AG20443 (cell line): ENCODE results near the gene FAM20C.

ENCODE experiments used
- DNase-seq: peaks from one replicate; pipeline ENCODE4 v3.0.0; 2012; ENCODE audit warnings: low spot score, mixed read lengths

FAM20C gene

DNA sequence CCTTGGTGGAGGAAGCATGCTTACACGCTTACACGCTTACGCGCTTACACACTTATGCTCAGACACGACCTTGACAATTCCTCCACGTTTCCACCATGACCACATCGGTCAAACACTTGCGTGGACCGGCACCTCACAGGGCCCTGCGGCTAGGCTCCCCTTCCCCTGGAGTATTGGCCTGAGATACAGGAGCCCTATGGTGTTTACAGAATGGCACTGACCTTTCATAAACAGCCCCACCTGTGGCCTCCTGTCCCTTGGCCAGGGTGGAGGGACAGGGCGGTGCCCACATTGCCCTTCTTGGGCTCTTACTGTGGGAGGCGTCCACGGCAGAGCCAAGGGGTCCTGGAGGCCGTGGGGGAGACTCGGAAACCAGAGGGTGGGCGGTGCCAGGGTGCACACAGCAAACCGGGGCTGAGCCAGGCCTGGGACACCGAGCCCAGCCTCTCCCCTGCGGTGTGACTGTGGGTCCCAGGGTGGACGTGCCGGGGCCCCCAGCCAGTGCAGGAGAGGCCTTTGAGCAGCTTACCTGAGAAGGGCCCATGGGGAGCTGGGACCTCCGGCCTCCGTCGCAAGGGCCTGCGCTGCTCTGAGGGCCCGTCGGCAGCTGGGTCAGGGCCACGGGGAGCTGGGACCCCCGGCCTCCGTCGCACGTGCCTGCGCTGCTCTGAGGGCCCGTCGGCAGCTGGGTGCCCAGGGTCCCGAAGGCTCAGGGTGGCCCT, 53.4 kb downstream of the FAM20C start:
- DNase-seq = no peak

DNA sequence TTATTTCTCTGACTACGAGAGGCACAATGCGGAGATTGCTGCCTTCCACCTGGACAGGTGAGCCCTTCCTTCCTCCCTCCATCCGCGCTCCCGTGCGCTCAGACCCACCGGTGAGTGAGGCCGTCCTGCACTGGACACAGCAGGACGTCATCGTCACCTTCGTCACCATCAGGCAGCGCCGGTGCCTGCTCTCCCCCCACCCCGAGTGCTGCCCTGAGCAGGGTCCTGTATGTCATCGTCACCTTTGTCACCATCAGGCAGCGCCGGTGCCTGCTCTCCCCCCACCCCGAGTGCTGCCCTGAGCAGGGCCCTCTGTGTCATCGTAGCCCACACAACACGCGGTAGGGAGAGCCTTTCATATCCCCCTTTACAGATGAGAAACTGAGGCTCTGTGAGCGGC, 54.1 kb downstream of the FAM20C start:
- DNase-seq = no peak

DNA sequence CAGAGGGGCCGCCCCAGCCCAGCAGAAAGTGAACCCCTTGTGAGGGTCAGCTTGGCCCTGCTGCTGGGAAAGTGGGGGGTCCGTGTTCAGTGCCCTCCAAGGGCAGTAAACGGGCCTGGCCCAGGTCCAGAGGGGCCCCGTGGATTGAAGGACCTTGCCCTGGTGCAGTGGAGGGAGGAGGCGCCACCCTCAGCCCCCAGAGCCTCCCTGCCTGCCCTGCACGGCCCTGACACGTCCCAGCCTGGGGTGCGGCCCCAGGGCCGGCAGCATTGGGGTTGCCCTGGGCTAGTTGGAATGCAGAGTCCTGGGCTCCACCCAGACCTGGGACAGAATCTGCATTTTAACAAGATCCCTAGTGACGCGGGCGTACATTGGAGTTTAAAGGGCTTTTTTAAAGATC, 54.8 kb downstream of the FAM20C start:
- DNase-seq = no peak

DNA sequence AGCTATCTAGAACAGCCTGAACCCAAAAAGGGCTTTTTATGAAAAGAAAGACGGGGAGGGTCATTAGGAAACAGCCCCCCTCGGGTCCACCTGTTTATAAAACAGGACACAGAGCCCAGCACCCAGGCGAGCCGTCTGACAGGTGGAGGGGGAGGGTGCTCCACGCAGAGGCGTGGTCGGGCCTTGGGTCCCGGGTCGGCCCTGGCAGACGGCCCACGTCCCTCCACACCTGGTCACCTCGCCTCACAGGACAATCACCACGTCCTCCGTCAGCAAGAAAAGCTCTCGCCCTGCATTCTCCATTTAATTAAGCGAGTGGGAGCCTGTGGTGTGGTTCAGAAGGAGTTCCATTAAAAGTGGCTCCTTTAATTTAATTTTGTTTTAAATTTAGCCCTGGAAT, 55.3 kb downstream of the FAM20C start:
- no peak for DNase-seq

DNA sequence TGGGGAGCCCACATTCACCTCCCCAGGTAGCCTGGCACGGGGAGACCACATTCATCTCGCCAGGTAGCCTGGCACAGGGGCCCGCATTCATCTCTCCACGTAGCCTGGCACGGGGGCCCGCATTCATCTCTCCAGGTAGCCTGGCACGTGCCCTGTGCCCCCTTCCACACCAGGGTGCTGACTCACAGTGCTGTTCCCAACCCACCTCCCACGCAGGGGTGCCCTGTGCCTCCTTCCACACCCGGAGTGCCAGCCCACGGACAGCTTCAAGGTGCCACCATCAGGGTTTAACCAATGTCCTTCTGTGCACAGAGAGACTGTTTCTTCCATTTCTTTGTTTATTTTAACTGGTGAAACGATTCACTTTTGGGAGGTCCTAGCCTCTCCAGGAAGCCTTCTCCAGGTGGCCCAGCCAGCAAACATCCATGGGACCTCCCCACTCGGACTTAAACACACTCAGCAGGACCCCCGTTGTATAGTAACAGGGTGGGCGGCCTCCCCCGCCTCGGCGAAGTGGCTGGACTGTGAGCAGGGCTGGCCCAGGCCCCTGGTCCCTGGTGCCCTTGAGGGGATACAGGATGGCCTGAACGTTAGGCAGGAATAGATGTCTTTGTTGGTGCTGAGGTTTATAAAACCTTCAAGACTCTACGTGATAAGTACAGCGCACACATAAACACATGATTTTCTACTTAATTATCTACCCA, 56.5 kb downstream of the FAM20C start:
- no peak for DNase-seq

DNA sequence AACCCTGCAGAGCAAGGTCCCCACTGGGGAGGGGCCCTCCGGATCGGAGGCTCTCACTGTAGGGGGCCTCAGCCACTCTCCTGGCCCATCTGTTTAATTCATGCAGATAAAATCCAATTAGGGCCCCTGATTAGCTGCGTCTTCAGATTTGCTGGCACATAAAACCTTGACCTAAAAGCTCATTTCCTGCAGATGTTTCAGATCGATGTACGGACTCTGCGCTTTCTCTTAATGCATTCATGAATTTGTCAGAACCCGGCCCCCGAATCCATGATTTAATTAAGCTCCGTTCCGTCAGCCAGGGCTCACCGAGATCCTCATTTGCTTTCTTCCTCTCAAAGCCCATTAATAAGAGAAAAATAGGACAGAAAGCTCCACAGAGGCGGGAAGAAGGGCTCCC, 57.6 kb downstream of the FAM20C start:
- no peak for DNase-seq

DNA sequence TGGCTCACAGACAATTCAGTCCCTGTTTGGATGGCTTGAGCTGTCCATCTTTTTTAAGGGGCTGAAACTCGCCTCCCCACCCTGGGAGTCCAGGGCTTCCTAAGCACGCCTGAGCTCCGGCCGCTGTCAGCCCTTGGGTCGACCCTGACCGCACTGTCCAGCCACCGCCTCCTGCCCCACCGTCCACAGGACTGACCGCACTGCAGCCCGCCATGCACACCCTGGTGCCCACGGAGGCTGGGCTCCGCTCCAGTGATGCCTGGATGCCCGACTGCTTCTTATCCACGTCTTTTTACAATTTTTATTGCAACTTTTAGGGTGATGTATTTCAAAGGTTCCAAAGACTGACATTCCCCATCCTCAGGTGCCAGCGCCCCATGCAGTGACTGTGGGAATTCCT, 58.2 kb downstream of the FAM20C start:
- no peak for DNase-seq

DNA sequence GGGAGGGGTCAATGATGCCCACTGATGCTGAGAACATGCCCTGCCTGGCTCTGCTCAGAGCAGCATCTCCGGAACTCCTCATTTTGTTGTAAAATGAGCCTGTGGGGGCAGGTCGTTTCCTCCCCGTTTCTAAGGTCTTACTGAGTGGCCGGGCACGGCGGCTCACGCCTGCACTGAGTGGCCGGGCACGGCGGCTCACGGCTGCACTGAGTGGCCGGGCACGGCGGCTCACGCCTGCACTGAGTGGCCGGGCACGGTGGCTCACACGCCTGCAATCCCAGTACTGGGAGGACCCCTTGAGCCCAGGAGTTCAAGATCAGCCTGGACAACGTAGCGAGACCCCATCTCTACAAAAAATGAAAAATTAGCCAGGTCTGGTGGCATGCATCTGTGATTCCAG, 58.6 kb downstream of the FAM20C start:
- no peak for DNase-seq

DNA sequence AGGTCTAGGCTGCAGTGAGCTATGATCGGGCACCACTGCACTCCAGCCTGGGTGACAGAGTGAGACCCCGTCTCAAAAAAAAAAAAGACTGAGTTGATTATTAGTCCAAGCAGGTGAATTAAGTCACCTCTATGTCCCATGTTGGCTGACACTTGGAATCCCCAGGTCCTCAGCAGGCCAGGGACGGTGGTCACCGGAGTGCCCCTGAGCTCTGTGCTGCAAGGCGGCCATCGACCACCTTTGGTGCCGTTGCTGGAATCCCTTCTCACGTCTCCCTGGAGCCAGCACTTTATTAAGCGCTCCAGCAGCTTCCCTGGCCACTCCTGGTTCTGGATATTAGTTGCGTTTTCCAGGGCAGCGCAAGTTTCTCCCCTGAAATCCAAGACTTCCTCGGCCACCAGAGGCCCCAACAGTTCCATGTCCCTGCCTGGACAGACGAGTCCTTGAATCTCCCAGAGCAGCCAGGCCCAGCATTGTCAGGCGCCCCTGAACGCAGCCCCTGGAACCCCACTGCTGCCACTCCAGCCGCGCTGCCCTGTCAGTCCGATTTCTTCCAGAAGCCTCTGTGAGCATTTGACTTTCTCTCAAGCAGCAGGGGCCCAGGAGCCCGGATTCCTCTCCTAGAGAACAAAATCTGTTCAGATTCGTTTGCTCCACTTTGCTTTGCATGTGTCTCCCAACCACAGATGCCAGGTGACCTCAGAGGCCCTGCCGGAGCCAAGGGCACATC, 59.2 kb downstream of the FAM20C start:
- DNase-seq = no peak

DNA sequence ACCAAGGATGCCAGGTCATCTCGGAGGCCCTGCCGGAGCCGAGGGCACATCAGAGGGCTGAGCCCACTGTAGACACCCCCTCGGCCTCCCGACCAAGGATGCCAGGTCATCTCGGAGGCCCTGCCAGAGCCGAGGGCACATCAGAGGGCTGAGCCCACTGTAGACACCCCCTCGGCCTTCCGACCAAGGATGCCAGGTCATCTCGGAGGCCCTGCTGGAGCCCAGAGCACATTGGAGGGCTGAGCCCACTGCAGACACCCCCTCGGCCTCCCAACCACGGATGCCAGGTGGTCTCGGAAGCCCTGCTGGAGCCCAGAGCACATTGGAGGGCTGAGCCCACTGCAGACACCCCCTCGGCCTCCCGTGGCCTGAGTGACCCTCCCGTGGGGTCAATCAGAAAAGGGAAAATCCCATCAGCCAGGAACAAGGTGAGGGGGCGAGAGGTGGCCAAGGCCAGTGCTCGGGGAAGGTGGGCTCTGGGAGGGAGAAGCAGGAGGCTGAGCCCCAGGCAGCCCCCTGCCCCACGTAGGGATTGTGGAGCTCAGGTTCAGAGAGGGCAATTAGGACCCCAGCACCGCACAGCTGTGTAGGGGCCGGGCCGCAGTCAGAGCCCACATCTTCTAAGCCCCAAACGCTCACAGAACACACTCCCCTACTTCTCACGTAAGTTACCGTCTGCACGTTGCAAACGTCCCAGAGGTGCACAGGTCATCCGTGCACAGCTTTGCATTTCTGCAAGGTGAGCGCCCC, 60.0 kb downstream of the FAM20C start:
- no peak for DNase-seq

DNA sequence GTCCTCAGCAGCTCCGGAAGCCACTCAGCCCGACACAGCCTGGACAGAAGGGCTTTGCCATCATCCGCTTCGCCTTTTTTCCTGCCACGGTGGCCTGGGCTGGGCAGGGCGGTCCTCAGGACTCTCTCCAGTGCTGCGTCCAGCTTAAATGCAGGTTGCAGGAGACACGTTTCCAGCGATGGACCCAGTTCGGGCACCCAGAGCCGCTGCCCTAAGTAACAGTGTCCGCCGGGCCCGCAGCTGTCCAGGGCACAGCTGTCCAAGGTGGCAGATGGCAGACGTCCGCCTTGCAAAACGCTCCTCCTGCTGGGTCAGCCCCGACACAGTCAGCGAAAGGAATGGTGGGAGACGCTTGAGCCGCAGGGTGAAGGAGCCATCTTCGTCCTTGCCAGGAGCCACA, 60.6 kb downstream of the FAM20C start:
- DNase-seq = no peak

DNA sequence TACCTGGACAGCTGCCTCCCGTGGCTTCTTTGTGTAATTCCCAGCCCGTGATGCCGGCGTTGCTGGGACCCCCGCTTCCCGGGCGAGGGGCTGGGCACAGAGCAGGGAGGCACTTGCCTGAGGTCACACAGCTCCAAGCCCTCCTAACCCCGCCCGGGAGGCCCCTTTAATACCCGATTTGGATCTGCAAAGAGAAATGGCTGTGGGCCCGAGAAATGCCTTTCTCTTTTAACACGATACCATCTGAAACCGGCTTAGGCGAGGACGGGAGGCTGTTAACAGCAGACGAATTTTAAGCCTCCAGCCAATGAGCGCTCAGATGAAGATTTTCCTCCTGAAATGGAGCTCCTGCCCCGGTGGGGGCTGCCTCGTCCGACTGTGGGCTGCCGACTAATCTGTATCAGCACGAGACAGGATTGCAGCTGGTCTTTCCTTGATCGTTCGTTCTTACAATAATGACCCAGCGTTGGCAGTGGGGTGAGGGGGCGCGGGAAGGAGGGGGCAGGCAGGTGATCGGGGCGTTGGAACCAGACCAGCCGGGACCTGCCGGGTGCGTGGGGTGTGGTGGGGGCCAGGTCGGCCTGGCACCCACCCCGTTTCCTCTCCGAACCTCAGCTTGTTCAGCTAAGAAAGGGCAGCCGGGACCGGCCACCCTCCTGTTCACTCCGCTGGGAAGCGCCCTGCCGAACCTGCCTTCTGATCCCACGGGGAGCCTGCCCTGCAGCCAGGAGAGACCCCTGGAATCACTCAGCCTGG, 61.4 kb downstream of the FAM20C start:
- DNase-seq = no peak

DNA sequence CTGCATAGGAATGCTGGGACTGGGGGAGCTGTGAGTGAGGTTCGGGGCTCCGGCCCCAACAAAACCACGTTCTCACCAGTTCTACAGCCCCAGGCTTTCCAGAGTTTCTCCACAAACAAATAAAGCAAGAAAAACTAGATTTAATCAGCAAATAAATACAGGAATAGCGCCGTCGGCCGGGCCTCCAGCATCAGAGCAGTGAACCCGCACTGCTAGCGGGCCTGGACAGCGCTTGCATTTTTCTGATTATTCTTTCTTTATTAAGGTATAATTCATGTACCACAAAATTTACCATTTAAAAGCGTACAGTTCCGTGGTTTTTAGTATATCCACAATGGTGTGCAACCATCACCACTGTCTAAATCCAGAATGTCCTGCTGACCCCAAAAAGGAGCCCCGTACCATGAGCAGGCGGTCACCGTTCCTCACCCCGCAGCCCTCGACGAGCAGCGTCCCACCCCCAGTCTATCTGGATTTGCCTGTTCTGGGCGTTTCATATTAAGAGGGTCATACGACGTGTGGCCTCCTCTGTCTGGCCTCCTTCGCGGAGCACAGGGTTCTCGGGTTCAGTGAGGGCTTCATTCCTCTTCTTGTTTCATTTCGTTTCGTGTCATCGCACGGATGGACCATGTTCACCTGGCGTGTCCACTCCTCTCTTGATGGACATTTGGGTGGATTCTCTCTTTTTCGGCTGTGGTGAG, 62.1 kb downstream of the FAM20C start:
- no peak for DNase-seq

DNA sequence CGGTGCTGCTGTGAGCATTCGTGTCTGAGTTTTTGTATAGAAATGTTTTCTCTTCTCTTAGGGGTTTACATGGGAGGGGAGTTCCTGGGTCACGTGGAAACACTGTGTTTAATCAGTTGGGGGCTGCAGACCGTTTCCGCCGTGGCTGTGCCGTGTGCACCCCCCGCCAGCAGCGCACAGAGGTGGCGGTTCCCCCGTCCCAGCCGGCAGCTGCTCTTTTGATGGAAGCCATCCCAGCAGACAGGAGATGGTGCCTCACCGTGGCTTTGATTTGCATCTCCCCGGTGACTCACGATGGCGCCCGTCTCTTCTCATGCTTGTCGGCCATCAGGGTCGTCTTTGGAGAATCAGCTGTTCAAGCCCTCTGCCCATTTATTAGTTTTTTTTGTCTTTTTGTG, 62.7 kb downstream of the FAM20C start:
- DNase-seq = no peak

DNA sequence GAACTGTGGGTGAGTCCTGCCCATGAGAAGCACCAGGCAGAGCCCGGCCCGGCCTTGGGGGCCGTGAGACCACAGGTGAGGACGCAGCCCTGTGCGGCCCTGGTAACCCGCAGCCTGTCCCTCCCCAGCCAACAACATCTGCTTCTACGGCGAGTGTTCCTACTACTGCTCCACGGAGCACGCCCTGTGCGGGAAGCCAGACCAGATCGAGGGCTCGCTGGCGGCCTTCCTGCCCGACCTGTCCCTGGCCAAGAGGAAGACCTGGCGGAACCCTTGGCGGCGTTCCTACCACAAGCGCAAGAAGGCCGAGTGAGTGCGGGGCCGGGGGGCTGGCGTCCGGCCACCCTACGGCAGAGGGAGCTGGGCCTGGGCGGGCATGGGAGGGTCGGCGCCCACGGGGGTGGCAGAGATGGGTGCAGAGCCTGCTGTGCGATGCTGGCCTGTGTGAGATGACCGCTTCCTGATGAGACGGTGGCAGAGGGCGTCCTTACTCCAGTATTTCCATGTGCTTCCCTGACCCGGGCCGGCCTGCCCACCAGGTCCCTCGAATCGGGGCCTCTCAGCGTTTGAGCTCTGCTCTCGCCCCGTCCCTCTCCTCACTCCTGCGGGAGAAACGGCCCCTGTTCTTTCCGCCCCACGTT, 63.5 kb downstream of the FAM20C start:
- no peak for DNase-seq

DNA sequence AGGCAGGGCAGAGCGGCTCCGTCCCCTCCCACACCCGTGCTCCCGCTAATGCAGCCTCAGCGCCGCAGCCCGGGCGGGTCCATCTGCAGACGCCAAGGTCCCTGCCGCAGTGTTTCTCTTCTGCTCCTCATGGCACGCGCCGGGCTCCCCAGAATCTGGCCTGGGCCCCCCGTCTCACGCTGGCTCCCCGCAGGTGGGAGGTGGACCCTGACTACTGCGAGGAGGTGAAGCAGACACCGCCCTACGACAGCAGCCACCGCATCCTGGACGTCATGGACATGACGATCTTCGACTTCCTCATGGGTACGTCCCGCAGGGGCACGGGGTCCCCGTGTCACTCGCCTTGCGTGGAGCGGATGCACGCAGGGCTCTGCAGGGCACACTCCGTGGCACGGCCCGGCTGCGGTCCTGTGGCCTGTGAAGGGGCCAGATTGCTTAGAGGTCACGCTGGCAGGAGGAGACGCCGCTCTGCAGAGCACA, 64.1 kb downstream of the FAM20C start:
- DNase-seq = no peak

DNA sequence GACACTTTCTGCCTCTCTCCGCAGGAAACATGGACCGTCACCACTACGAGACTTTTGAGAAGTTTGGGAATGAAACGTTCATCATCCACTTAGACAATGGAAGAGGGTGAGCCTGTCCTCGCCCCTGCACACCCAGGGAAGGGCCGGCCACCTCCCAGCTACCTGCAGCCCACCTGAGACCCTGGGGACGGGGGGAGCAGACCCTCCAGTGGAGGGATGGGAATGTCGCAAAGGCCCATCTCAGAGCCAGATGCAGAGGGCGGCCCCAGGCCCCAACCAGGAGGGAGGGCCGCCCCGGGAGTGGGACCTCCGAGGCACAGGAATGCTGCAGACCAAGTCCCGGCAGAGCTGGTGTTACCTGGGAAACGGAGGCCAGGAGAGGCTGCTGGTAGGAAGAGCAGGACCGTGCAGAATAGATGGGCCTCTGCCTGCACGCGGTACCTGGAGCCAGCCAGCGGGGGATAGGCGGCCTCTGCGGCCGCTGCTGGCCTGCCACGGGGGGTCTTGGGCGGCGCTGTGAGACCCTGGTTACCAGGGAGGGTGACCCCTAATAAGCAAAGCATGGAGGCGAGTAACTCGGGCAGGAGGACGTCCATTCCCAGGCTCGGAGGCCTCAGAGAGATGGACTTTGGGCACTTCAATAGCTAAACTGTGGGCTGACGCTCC, 64.7 kb downstream of the FAM20C start:
- no peak for DNase-seq

DNA sequence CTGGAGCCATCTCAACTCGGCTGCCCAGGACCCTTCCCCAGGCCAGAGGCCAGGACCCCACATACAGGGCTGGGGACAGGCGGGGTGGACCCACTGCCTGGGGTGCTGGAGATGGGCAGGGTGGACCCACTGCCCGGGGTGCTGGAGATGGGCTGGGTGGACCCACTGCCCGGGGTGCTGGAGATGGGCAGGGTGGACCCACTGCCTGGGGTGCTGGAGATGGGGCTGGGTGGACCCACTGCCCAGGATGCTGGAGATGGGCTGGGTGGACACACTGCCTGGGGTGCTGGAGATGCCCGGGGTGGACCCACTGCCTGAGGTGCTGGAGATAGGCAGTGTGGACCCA, 65.2 kb downstream of the FAM20C start:
- DNase-seq = no peak

DNA sequence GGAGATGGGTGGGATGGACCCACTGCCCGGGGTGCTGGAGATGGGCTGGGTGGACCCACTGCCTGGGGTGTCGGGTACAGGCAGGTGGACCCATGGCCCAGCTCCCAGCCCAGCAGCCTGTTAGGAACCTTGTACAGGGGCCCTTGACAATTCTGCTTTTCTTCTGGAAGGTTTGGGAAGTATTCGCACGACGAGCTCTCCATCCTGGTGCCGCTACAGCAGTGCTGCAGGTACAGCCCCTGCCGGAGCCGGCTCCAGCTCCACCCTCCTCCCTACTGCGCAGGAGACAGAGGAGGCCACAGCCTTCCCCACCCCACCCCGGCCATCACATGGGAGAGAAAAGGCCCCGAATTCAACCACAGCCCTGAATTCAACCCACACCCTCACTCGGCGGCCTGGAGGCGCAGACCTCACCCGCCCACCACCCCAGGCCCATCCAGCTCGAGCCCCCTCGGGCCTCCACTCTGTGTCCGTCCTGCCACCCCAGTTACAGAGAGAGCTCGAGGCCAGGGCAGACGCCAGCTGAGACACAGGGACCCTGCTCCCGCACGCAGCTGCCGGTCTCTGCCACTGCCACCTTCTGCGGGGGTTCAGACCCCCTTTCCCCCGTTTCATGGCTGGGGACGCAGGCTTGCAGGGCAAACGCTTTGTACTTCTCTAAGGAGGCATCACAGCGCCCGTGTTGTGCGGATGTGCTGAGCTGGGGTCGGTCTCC, 66.3 kb downstream of the FAM20C start:
- DNase-seq = no peak

DNA sequence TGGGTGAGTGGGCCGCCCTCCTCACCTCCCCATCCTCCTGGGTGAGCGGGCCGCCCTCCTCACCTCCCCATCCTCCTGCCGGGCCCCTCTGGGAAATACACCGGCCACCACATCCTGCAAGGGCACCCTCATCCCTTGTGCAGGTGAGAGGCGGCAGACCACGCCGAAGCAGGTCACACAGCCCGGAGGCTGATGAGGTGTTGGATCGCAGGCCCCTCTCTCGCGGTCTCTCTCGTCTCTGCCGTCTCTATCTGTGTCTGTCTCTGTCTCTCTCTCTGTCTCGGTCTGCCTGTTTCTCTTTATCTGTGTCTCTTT, 66.8 kb downstream of the FAM20C start:
- no peak for DNase-seq
